T47D (cell line): ENCODE data around the gene KCND3.

ENCODE experiments used
- DNase-seq, 2 experiments: peaks; one replicate each; pipeline versions ENCODE4 v3.0.0 to v3.0.0-alpha.2; 2011 to 2012; ENCODE audit warnings: low read depth in 1 of 2, low spot score in 1 of 2
- JUND ChIP-seq: IDR thresholded peaks from 2 replicates; pipeline ENCODE4 v1.6.1; 2012; ENCODE audit warnings: low read depth
- in situ Hi-C: cut with HindIII; loops from 2 replicates; pipeline ENCODE4 v1.10.0; 2016; ENCODE audit warnings: low sequenced_read_pairs, low pct_unique_long_range_greater_than_20kb

KCND3 gene

GRCh38 chr1:112004076-112004475 is 14.6 kb upstream of the KCND3 start:
- DNase-seq = no peak
- in situ Hi-C loops = no loop called here
- TF ChIP-seq JUND = no peak

DNA sequence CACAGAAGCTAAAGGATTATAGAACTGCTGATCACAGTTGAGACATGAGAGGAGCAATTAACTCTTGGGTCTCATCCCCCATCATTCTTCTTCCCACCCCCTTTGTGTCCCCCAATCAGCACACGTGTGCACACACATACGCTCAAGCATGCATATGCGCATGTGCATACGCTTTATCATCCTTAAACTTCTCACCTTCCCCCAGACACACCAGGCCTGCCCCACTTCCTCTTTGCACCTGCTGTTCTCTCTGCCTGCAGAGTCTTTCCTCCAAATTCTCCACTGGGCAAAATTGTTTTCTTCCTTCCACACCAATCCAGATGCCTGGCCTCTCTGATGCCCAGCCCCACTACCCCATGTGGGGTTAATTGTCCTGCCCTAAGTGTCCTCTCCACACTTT is 13.0 kb upstream of the KCND3 start:
- TF ChIP-seq JUND = no peak
- DNase-seq = no peak
- in situ Hi-C loops = no loop called here

DNA sequence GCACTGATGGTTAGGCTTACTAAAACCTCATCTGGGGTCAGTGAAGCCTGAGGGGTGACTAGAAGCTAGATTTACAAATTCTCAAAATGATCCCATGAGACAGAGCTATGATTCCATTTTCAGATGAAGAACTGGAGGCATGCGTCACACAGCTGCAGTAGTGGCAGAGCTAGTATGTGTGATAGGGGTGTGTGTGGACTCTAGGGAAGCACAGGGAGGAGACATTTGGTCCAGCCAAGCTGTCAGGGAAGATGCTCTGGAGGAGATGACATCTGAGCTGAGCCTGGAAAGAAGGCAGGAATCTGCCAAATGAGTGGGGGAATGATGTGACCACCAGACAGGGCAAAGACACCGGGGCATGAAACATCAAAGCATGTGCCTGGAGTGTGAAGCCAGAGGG is 12.0 kb upstream of the KCND3 start:
- no peak for TF ChIP-seq JUND
- in situ Hi-C loops = no loop called here
- DNase-seq = no peak

DNA sequence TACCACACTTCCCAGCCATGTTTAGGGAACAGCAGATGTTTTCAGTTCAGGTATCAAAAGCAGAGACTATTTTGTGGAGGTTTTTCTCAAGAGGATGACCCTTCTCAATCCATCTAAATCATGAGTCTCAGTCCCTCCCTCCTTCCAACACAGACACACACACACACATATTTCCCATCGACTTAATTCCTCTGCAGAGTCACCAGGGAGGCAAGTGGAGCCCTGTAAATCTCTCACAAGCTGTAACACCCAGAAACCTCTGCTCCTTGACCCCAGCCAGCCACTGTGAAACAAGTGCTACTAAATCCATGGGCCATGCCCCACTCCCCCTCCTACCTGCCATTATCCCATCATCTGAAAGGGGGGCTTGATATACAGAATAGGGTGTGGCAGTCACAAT is 10.6 kb upstream of the KCND3 start:
- in situ Hi-C loops = no loop called here
- no peak for DNase-seq
- TF ChIP-seq JUND = no peak

DNA sequence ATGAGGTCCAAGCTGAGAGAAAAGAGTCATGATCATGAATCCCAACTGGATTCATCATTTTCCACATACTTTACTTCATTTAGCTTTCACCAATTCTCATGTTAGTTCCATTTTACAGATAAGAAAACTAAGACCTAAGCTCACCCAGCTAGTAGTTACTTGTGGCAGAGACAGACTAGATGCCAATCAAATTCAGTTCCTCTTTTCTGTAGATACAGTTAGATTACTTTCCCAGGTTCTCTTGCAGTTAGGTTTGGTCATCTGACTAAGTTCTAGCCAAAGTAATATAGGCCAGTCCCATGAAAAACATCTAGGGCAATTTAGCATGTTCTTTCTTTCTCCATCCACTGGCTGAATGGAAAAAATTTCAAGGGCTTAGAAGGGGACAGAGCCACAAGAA is 8.9 kb upstream of the KCND3 start:
- in situ Hi-C loops = no loop called here

GRCh38 chr1:111992476-111992875 is 3.0 kb upstream of the KCND3 start:
- no peak for TF ChIP-seq JUND
- in situ Hi-C loops = no loop called here
- DNase-seq = no peak

More for the DNA sequence above, 8.9 kb upstream of the KCND3 start:
- no peak for TF ChIP-seq JUND
- DNase-seq = no peak

DNA sequence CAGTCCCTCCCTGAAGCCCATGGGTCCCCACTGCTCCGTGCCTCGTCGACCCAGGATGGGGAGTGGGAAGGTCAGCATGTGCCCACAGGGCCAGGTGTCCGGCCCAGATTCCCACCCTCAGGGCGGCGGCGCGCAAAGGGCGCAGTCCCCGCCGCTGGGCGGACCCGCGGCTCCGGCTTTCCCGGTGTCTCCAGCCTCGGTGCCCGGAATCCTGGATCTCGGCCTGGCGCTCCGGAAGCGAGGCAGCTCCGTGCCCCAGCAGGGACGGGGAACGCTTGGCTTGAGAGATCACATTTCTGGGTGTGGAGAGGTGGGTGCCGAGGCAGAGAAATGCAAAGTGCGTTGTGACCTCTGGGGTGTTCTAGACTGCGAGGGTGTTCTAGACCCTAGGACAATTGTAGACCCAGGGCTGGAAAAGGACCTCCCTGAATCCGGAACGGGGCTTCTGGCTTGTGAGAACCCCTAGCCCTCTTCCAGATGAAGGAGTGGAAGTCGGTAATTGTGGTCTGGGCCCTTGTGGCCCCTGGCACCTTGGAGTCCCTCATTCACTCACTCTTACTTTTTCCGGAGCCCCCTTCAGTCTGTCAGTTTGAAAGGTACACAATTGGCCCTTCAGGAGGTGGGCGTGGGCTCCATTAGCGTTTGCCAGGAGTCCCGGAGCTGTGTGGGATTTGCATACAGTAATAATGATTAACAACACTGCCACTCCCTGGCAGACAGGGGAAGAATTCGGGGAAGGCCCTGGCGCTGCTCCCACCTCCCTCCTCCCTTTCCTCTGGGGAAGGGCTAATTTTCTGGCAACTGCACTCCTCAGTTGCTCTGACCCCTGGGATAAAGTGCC is 1.6 kb upstream of the KCND3 start:
- no peak for TF ChIP-seq JUND
- peak; percentile 30 to 60 for DNase-seq
- in situ Hi-C loops = no loop called here

- in situ Hi-C loops = no loop called here
- DNase-seq = peak in 1 of 2 experiments; percentile 5
- TF ChIP-seq JUND = no peak
Observed at GRCh38 chr1:111990026-111990877, 784 bp upstream of the KCND3 start.

- no peak for TF ChIP-seq JUND
Observed at GRCh38 chr1:111988743-111989453, 570 bp downstream of the KCND3 start.

GRCh38 chr1:111988377-111988742 is 1.1 kb downstream of the KCND3 start:
- in situ Hi-C loops = no loop called here
- TF ChIP-seq JUND = no peak
- DNase-seq = no peak

More at GRCh38 chr1:111988743-111989453, 570 bp downstream of the KCND3 start:
- in situ Hi-C loops = no loop called here
- no peak for DNase-seq

DNA sequence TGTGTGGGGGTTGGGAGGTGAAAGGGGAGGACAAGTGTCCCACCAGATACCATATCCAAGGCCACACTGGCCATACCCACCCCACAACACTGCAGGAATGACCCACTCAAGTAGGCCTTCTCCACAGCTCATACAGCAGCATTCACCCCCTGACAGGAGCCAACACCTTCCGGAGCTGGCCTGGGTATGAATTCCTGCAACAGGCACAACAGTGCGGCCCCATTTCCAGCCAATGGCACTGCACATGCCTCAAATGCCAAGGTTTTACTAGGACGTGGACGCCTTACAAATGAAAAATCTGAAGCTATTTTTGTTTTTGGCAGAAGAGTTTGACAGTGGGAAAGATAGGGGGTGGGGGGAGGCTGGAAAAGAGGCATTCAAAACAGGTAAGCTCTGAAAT is 2.0 kb downstream of the KCND3 start:
- no peak for DNase-seq
- TF ChIP-seq JUND = no peak
- in situ Hi-C loops = no loop called here

DNA sequence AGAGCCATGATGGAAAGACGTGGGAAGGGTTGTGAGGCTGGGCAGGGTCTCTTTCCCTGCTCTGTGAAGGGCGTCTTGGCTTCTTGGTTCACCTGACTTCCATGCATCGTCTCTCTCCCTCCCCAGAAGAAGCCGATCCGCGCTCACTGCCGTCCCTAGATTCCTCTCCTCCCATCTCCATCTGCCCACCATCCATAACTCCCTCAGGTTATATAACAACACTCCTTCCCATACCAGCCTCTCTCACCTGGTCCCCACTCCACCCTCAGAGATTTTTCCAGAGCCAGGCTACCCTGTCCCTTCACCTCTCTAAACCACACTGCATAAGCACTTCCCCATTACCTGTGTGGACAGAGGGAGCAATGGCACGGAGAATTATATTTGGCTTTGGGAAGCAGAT is 6.0 kb downstream of the KCND3 start:
- no peak for DNase-seq
- no peak for TF ChIP-seq JUND
- in situ Hi-C loops = no loop called here

DNA sequence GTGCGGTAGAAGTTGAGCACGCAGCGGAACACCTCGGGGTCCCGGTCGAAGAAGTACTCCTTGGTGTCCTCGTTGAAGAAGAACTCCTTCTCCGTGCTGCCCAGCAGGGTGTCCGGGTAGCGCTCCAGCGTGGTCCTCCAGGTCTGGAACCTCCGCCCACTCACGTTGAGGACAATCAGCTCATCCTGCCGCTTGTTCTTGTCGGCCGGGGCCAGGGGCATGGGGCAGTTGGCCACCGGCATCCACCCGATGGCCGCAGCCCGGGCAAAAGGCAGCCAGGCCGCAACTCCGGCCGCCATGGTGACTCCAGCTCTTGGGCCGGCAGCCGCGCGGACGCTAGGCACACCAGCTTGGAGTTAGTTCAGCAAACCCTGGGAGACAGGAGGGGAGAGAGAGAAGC is 7.0 kb downstream of the KCND3 start:
- in situ Hi-C loops = no loop called here
- no peak for DNase-seq
- no peak for TF ChIP-seq JUND
